Panc1 (cell line): Measurements from ENCODE around the gene KDM4B. TPM values are rescaled to one million over a fixed set of nuclear protein-coding genes. Genes with fewer than 3 reads are reported as not detected.

ENCODE experiments used
- ATAC-seq: fragments of 200-7000 bp; cut with Tn5 transposase; 2 replicates; pipeline ENCODE4 v1.9.1; 2020; ENCODE audit warnings: mild to moderate bottlenecking, moderate library complexity
- BruUV-seq: library from RNA; stranded (reverse); fragments of 400-500 nt; replicated peaks from 2 replicates; lab custom pipeline; 2021; lab: Mats Ljungman, UMichigan
- CTCF ChIA-PET: fragments of 300-600 bp; sonication (Branson Sonifier 250); formaldehyde crosslinking; loops from one replicate; lab custom pipeline; 2022; ENCODE audit warnings: antibody characterized with exemption; lab: Charles Lee
- POLR2A ChIA-PET: fragments of 300-600 bp; sonication (Branson Sonifier 250); formaldehyde crosslinking; loops from one replicate; lab custom pipeline; 2022; ENCODE audit warnings: antibody characterized with exemption; lab: Charles Lee
- DNase-seq: peaks from one replicate; pipeline ENCODE4 v3.0.0-alpha.2; 2010; ENCODE audit warnings: low read depth, low spot score
- H3K27ac ChIP-seq: 2 replicates; pipeline ENCODE4 v1.5.1; 2011; ENCODE audit warnings: mild to moderate bottlenecking, low read length, inconsistent platforms
- H3K27me3 ChIP-seq: fragments of 200-500 bp; sonication (Bioruptor generic); 2 replicates; pipeline ENCODE4 v1.6.0; 2014; ENCODE audit warnings: low read length, inconsistent platforms; ENCODE audit not compliant: control insufficient read depth, insufficient read depth
- H3K36me3 ChIP-seq: fragments of 200-500 bp; sonication (Bioruptor generic); 2 replicates; pipeline ENCODE4 v1.5.1; 2014; ENCODE audit warnings: inconsistent platforms, mild to moderate bottlenecking, low read length, moderate library complexity; ENCODE audit not compliant: control insufficient read depth, insufficient read depth
- H3K4me1 ChIP-seq: 2 replicates; pipeline ENCODE4 v1.5.1; 2011; ENCODE audit warnings: inconsistent platforms, mild to moderate bottlenecking, low read length, moderate library complexity; ENCODE audit not compliant: control insufficient read depth, insufficient read depth
- H3K4me3 ChIP-seq, 2 experiments: 2 replicates each; pipeline ENCODE4 v1.5.1; 2011 to 2012; ENCODE audit warnings: low read depth in 2 of 2, low read length in 2 of 2, mild to moderate bottlenecking in 2 of 2, inconsistent platforms in 1 of 2, moderate library complexity in 1 of 2
- H3K9me3 ChIP-seq: fragments of 200-500 bp; sonication (Bioruptor generic); 2 replicates; pipeline ENCODE4 v1.5.1; 2014; ENCODE audit warnings: low read depth, mild to moderate bottlenecking, inconsistent platforms, low read length, moderate library complexity; ENCODE audit not compliant: control insufficient read depth, insufficient read depth
- POLR2AphosphoS5 ChIP-seq: IDR thresholded peaks from 2 replicates; pipeline ENCODE4 v1.6.1; 2012; ENCODE audit warnings: mild to moderate bottlenecking, low read depth, low read length, moderate library complexity
- SIN3A ChIP-seq: IDR thresholded peaks from 2 replicates; pipeline ENCODE4 v1.6.1; 2012; ENCODE audit warnings: low read depth, mild to moderate bottlenecking, low read length, moderate library complexity, borderline replicate concordance; ENCODE audit not compliant: insufficient read depth
- TCF7L2 ChIP-seq: IDR thresholded peaks from 2 replicates; pipeline ENCODE4 v1.6.1; 2011; ENCODE audit warnings: mild to moderate bottlenecking, low read depth, low read length, inconsistent platforms
- in situ Hi-C: cut with HindIII; loops from 2 replicates; pipeline ENCODE4 v1.10.0; 2016; ENCODE audit warnings: low sequenced_read_pairs, low pct_unique_long_range_greater_than_20kb
- intact Hi-C: fragments of 100-400 bp; cut with micrococcal nuclease; formaldehyde crosslinking; loops from one replicate; pipeline ENCODE4 v1.10.0; 2022; ENCODE audit not compliant: unreplicated experiment
- total RNA-seq: library from RNA; stranded (reverse); gene quantifications from one replicate; pipeline ENCODE4 v1.2.1, GENCODE V29; 2021; ENCODE audit not compliant: unreplicated experiment
- TF ChIP-seq, protein P1 (sequence below), 2 experiments: IDR thresholded peaks; 2 replicates each; pipeline ENCODE4 v1.6.1; 2011 to 2012; ENCODE audit warnings: low read depth in 2 of 2, control low read depth in 1 of 2, low read length in 1 of 2, mild to moderate bottlenecking in 1 of 2, moderate library complexity in 1 of 2; ENCODE audit not compliant: insufficient read depth in 1 of 2
- TF ChIP-seq, protein P2 (sequence below): fragments of 450-650 bp; IDR thresholded peaks from 2 replicates; pipeline ENCODE4 v1.5.1; 2017; ENCODE audit warnings: mild to moderate bottlenecking

Gene KDM4B
- total RNA-seq, 1 experiment from 2014 or later: 18.4 TPM

DNA sequence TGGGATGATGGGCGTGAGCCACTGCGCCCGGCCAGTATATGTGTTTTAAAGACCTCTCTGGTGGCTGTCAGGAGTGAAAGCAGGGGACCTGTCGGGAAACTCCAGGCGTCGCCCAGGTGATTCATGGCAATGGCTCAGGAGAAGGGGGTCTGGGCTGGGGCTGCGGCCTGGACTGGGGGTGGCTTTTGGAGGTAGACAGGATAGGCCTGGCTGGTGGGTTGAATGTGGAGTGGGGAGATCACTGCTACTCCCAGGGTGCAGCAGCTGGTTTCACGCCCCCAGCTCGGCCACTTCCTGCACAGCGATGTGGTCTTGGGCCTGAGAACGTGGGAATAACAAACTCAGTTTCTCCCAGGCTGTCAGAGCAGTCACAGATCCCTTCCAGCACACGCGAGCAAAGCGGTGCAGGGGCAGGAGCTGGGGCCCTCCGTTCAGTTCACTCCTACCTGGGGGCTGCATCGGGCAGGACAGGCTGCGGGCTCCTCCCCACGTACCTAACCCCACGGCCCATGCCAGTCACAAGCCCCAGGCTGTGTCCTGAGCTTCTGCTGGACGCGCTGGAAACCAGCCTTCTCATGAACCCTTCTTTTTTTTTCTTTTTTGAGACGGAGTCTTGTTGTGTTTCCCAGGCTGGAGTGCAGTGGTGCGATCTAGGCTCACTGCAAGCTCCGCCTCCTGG lies 18.9 kb downstream of the KDM4B start:
- no peak for DNase-seq
- Histone ChIP-seq H3K27me3 (no peaks in the 10 kb centered on the region), H3K4me1 (no peaks in the 10 kb centered on the region), H3K9me3 (no peaks in the 10 kb centered on the region), H3K4me3 (no peak overlapping the region), H3K27ac (no peak overlapping the region), H3K36me3 (no peaks in the 10 kb centered on the region)
- POLR2A ChIA-PET: no interaction called here
- TF ChIP-seq, protein P1, sequence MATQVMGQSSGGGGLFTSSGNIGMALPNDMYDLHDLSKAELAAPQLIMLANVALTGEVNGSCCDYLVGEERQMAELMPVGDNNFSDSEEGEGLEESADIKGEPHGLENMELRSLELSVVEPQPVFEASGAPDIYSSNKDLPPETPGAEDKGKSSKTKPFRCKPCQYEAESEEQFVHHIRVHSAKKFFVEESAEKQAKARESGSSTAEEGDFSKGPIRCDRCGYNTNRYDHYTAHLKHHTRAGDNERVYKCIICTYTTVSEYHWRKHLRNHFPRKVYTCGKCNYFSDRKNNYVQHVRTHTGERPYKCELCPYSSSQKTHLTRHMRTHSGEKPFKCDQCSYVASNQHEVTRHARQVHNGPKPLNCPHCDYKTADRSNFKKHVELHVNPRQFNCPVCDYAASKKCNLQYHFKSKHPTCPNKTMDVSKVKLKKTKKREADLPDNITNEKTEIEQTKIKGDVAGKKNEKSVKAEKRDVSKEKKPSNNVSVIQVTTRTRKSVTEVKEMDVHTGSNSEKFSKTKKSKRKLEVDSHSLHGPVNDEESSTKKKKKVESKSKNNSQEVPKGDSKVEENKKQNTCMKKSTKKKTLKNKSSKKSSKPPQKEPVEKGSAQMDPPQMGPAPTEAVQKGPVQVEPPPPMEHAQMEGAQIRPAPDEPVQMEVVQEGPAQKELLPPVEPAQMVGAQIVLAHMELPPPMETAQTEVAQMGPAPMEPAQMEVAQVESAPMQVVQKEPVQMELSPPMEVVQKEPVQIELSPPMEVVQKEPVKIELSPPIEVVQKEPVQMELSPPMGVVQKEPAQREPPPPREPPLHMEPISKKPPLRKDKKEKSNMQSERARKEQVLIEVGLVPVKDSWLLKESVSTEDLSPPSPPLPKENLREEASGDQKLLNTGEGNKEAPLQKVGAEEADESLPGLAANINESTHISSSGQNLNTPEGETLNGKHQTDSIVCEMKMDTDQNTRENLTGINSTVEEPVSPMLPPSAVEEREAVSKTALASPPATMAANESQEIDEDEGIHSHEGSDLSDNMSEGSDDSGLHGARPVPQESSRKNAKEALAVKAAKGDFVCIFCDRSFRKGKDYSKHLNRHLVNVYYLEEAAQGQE (IDR thresholded peaks at IDR 0.05; ENCODE audit: insufficient read depth in 1 of 2, low read depth in 2 of 2, low read length in 1 of 2): no peak
- TF ChIP-seq SIN3A: no peak
- TF ChIP-seq, protein P2, sequence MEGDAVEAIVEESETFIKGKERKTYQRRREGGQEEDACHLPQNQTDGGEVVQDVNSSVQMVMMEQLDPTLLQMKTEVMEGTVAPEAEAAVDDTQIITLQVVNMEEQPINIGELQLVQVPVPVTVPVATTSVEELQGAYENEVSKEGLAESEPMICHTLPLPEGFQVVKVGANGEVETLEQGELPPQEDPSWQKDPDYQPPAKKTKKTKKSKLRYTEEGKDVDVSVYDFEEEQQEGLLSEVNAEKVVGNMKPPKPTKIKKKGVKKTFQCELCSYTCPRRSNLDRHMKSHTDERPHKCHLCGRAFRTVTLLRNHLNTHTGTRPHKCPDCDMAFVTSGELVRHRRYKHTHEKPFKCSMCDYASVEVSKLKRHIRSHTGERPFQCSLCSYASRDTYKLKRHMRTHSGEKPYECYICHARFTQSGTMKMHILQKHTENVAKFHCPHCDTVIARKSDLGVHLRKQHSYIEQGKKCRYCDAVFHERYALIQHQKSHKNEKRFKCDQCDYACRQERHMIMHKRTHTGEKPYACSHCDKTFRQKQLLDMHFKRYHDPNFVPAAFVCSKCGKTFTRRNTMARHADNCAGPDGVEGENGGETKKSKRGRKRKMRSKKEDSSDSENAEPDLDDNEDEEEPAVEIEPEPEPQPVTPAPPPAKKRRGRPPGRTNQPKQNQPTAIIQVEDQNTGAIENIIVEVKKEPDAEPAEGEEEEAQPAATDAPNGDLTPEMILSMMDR: no peak
- no peak for TF ChIP-seq POLR2AphosphoS5
- no peak for TF ChIP-seq TCF7L2
- no TSS peak for BruUV-seq
- CTCF ChIA-PET: no interaction called here
- intact Hi-C loops (no loop called here), in situ Hi-C loops (no loop called here)
- no peak for ATAC-seq

DNA sequence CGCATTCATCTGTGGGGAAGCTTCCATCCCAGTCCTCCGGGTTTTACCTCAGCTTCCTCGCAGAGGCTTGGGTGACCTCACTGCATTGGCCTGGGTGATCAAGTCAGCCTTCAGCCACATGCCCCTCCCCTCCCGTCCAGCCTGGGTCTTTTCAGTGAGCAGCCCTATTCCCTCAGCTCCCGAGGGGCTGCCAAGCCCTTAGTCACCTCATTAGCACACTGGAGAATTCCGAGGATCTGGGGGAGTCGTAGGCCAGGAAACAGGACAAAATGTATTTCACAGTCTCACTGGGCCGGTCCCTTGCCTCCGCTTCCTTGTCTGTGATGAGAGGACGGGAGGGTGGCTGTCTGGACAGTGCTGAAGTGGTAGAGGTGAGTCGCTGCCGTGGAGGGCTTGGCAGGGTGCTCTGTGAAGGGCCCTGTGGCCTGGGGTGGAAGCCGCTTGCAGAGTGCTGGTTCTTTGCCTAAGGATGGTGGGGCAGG lies 19.9 kb downstream of the KDM4B start:
- ChIA-PET POLR2A (no interaction called here), CTCF (no interaction called here)
- BruUV-seq: no TSS peak
- ATAC-seq (peak; percentile 74), DNase-seq (no peak)
- Histone ChIP-seq H3K27me3 (no peaks in the 10 kb centered on the region), H3K27ac (no peak overlapping the region), H3K4me3 (no peak overlapping the region), H3K4me1 (no peaks in the 10 kb centered on the region), H3K36me3 (no peaks in the 10 kb centered on the region), H3K9me3 (no peaks in the 10 kb centered on the region)
- intact Hi-C loops (no loop called here), in situ Hi-C loops (no loop called here)
- TF ChIP-seq SIN3A: no peak
- TF ChIP-seq, protein P2: no peak
- TF ChIP-seq, protein P1 (IDR thresholded peaks at IDR 0.05; ENCODE audit: insufficient read depth in 1 of 2, low read depth in 2 of 2, low read length in 1 of 2): no peak
